HG03520 (cell line): ENCODE results near the gene CTBP1.

ENCODE experiments used
- ATAC-seq: cut with Tn5 transposase; IDR thresholded peaks from one replicate; pipeline ENCODE4 v1.9.1; 2021; ENCODE audit warnings: mild to moderate bottlenecking, moderate library complexity; ENCODE audit not compliant: unreplicated experiment

Gene CTBP1

GRCh38 chr4:1199556-1200331 lies 49.2 kb downstream of the CTBP1 start:
- ATAC-seq: no peak

GRCh38 chr4:1198098-1198844 lies 50.7 kb downstream of the CTBP1 start:
- no peak for ATAC-seq

- ATAC-seq: no peak
These were observed 52.3 kb downstream of the CTBP1 start for GRCh38 chr4:1196421-1197183.

- no peak for ATAC-seq
These were observed 53.0 kb downstream of the CTBP1 start for GRCh38 chr4:1195891-1196401.

GRCh38 chr4:1195109-1195671 lies 53.7 kb downstream of the CTBP1 start:
- no peak for ATAC-seq

- ATAC-seq: no peak
These were observed 54.7 kb downstream of the CTBP1 start for GRCh38 chr4:1194010-1194900.

- ATAC-seq: no peak
These were observed 55.5 kb downstream of the CTBP1 start for GRCh38 chr4:1193206-1194009.

- ATAC-seq: no peak
These were observed 56.3 kb downstream of the CTBP1 start for GRCh38 chr4:1192493-1193205.

- no peak for ATAC-seq
These were observed 56.8 kb downstream of the CTBP1 start for GRCh38 chr4:1192091-1192492.

- ATAC-seq: no peak
These were observed 57.3 kb downstream of the CTBP1 start for GRCh38 chr4:1191621-1192020.

- no peak for ATAC-seq
These were observed 61.7 kb downstream of the CTBP1 start for GRCh38 chr4:1187182-1187581.

- ATAC-seq: no peak
These were observed 64.8 kb downstream of the CTBP1 start for GRCh38 chr4:1183985-1184773.

- ATAC-seq: no peak
These were observed 66.6 kb downstream of the CTBP1 start for GRCh38 chr4:1182313-1182712.

- no peak for ATAC-seq
These were observed 68.3 kb downstream of the CTBP1 start for GRCh38 chr4:1180663-1181062.

GRCh38 chr4:1179976-1180375 lies 69.0 kb downstream of the CTBP1 start:
- no peak for ATAC-seq

- ATAC-seq: no peak
These were observed 69.9 kb downstream of the CTBP1 start for GRCh38 chr4:1179089-1179441.

GRCh38 chr4:1178300-1179088 lies 70.4 kb downstream of the CTBP1 start:
- no peak for ATAC-seq
